ENCODE results near the gene FNDC3B. TPM values are rescaled to one million over a fixed set of nuclear protein-coding genes. Genes with fewer than 3 reads are reported as not detected.

FNDC3B gene
- total and polyA plus RNA-seq, 3 donors from 2014 or later, result 24.2 to 63.5 (median 57.7) TPM

- intact Hi-C loops (cut with DNase I; ENCODE audit: low total_unique reads), result no loop called here
- WGBS, 2 donors, result 93 to 100% methylated on average over 2 of the region's 2 CpGs
- no peaks in the 10 kb centered on the region for H3K9me3 ChIP-seq
- no peaks in the 10 kb centered on the region for H3K36me3 ChIP-seq (ENCODE audit: low read depth, missing control alignments)
- TF ChIP-seq CTCF (IDR thresholded peaks at IDR 0.05) (no peak), POLR2A (IDR thresholded peaks at IDR 0.05) (no peak)
- DNase-seq, result no peak
- H3K4me3 ChIP-seq, result no peak overlapping the region
- H3K27me3 ChIP-seq, result no peaks in the 10 kb centered on the region
- no peaks in the 10 kb centered on the region for H3K4me1 ChIP-seq
- H3K27ac ChIP-seq, result no peak overlapping the region
Measured at GRCh38 chr3:172380632-172381031, 341.3 kb downstream of the FNDC3B start.

GRCh38 chr3:172383306-172383796 lies 344.0 kb downstream of the FNDC3B start:
- Histone ChIP-seq H3K27me3 (no peaks in the 10 kb centered on the region), H3K4me1 (no peaks in the 10 kb centered on the region), H3K36me3 (ENCODE audit: low read depth, missing control alignments) (no peaks in the 10 kb centered on the region), H3K9me3 (no peaks in the 10 kb centered on the region), H3K27ac (no peak overlapping the region), H3K4me3 (no peak overlapping the region)
- no peak for TF ChIP-seq POLR2A (IDR thresholded peaks at IDR 0.05)
- no peak for TF ChIP-seq CTCF (IDR thresholded peaks at IDR 0.05)
- WGBS, 2 donors, result 89 to 92% methylated on average over 3 of the region's 3 CpGs
- DNase-seq, result no peak
- intact Hi-C loops (cut with DNase I; ENCODE audit: low total_unique reads), result no loop called here

GRCh38 chr3:172384836-172385235 lies 345.5 kb downstream of the FNDC3B start:
- DNase-seq, result no peak
- no peak for TF ChIP-seq CTCF (IDR thresholded peaks at IDR 0.05)
- no peak for TF ChIP-seq POLR2A (IDR thresholded peaks at IDR 0.05)

GRCh38 chr3:172387728-172388127 lies 348.4 kb downstream of the FNDC3B start:
- no peak for DNase-seq
- Histone ChIP-seq H3K36me3 (ENCODE audit: low read depth, missing control alignments) (no peaks in the 10 kb centered on the region), H3K27me3 (no peaks in the 10 kb centered on the region), H3K4me3 (no peak overlapping the region), H3K9me3 (no peaks in the 10 kb centered on the region), H3K4me1 (no peaks in the 10 kb centered on the region), H3K27ac (no peak overlapping the region)
- WGBS, 2 donors, result 92 to 94% methylated on average over 4 of the region's 4 CpGs
- intact Hi-C loops (cut with DNase I; ENCODE audit: low total_unique reads), result no loop called here
- TF ChIP-seq CTCF (IDR thresholded peaks at IDR 0.05) (no peak), POLR2A (IDR thresholded peaks at IDR 0.05) (no peak)

More at GRCh38 chr3:172384836-172385235, 345.5 kb downstream of the FNDC3B start:
- no peaks in the 10 kb centered on the region for H3K9me3 ChIP-seq
- intact Hi-C loops (cut with DNase I; ENCODE audit: low total_unique reads), result no loop called here
- no peaks in the 10 kb centered on the region for H3K36me3 ChIP-seq (ENCODE audit: low read depth, missing control alignments)
- no peaks in the 10 kb centered on the region for H3K27me3 ChIP-seq
- no peak overlapping the region for H3K27ac ChIP-seq
- H3K4me1 ChIP-seq, result no peaks in the 10 kb centered on the region
- H3K4me3 ChIP-seq, result no peak overlapping the region
- 57 to 58% methylated on average over 3 of the region's 3 CpGs for WGBS, 2 donors

GRCh38 chr3:172388412-172389078 lies 349.2 kb downstream of the FNDC3B start:
- Histone ChIP-seq H3K4me1 (no peaks in the 10 kb centered on the region), H3K27ac (no peak overlapping the region), H3K27me3 (no peaks in the 10 kb centered on the region), H3K9me3 (no peaks in the 10 kb centered on the region), H3K36me3 (ENCODE audit: low read depth, missing control alignments) (no peaks in the 10 kb centered on the region), H3K4me3 (no peak overlapping the region)
- 80 to 83% methylated on average over 10 of the region's 10 CpGs for WGBS, 2 donors
- no peak for DNase-seq
- no peak for TF ChIP-seq POLR2A (IDR thresholded peaks at IDR 0.05)
- TF ChIP-seq CTCF (IDR thresholded peaks at IDR 0.05), result no peak
- intact Hi-C loops (cut with DNase I; ENCODE audit: low total_unique reads), result no loop called here

All from testis (tissue), 3 donors.